HG03575 (cell line): ENCODE results near the gene P4HB.
"Not testable (repeated sequence)": the region's sequence is repeated elsewhere in the genome, so short reads cannot be mapped to it uniquely, and the experiment has no call there.

Experiments used
- ATAC-seq: cut with Tn5 transposase; IDR thresholded peaks from one replicate; pipeline ENCODE4 v1.9.1; 2021; ENCODE audit not compliant: unreplicated experiment, insufficient number of reproducible peaks, low FRiP score; ENCODE audit errors: extremely low read depth

The P4HB gene

GRCh38 chr17:81854974-81855774, 5.2 kb downstream of the P4HB start:
- ATAC-seq: no peak

- no peak for ATAC-seq
Measured at GRCh38 chr17:81852237-81852636, 8.1 kb downstream of the P4HB start.

- ATAC-seq: no peak
Measured at GRCh38 chr17:81851423-81851822, 8.9 kb downstream of the P4HB start.

GRCh38 chr17:81849457-81849856, 10.9 kb downstream of the P4HB start:
- no peak for ATAC-seq

GRCh38 chr17:81846743-81847689, 13.3 kb downstream of the P4HB start:
- ATAC-seq: no peak

- no peak for ATAC-seq
Measured at GRCh38 chr17:81845881-81846742, 14.2 kb downstream of the P4HB start.

GRCh38 chr17:81845361-81845760, 15.0 kb downstream of the P4HB start:
- no peak for ATAC-seq

GRCh38 chr17:81844887-81845286, 15.4 kb downstream of the P4HB start:
- ATAC-seq: no peak

- no peak for ATAC-seq
Measured at GRCh38 chr17:81844327-81844851, 15.9 kb downstream of the P4HB start.

GRCh38 chr17:81843713-81844326, 16.5 kb downstream of the P4HB start:
- ATAC-seq: no peak

GRCh38 chr17:81842725-81843504, 17.4 kb downstream of the P4HB start:
- ATAC-seq: no peak

GRCh38 chr17:81842378-81842724, 18.0 kb downstream of the P4HB start:
- ATAC-seq: no peak

GRCh38 chr17:81841866-81842265, 18.5 kb downstream of the P4HB start:
- no peak for ATAC-seq

GRCh38 chr17:81840826-81841778, 19.2 kb downstream of the P4HB start:
- no peak for ATAC-seq

GRCh38 chr17:81840059-81840458, 20.3 kb downstream of the P4HB start:
- ATAC-seq: not testable (repeated sequence)

GRCh38 chr17:81839301-81839700, 21.0 kb downstream of the P4HB start:
- no peak for ATAC-seq

- no peak for ATAC-seq
Measured at GRCh38 chr17:81838753-81839255, 21.5 kb downstream of the P4HB start.
